GM19043 (cell line): ENCODE results near the gene HCLS1.
"Not testable (repeated sequence)": the region's sequence is repeated elsewhere in the genome, so short reads cannot be mapped to it uniquely, and the experiment has no call there.

Source experiments
- ATAC-seq: cut with Tn5 transposase; IDR thresholded peaks from one replicate; pipeline ENCODE4 v1.9.1; 2021; ENCODE audit warnings: low read depth; ENCODE audit not compliant: unreplicated experiment

The HCLS1 gene, protein sequence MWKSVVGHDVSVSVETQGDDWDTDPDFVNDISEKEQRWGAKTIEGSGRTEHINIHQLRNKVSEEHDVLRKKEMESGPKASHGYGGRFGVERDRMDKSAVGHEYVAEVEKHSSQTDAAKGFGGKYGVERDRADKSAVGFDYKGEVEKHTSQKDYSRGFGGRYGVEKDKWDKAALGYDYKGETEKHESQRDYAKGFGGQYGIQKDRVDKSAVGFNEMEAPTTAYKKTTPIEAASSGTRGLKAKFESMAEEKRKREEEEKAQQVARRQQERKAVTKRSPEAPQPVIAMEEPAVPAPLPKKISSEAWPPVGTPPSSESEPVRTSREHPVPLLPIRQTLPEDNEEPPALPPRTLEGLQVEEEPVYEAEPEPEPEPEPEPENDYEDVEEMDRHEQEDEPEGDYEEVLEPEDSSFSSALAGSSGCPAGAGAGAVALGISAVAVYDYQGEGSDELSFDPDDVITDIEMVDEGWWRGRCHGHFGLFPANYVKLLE

GRCh38 chr3:121660356-121661171, at the start of gene HCLS1:
Gene HCLS1, minus strand, starts transcription at chr3:121660903. Its CDS starts 2,556 bp downstream, at chr3:121658347.
- peak; percentile 78 for ATAC-seq

- ATAC-seq = no peak
Observed at GRCh38 chr3:121710347-121710746, 49.6 kb upstream of the HCLS1 start.

GRCh38 chr3:121707531-121708273, 47.0 kb upstream of the HCLS1 start:
- no peak for ATAC-seq

DNA sequence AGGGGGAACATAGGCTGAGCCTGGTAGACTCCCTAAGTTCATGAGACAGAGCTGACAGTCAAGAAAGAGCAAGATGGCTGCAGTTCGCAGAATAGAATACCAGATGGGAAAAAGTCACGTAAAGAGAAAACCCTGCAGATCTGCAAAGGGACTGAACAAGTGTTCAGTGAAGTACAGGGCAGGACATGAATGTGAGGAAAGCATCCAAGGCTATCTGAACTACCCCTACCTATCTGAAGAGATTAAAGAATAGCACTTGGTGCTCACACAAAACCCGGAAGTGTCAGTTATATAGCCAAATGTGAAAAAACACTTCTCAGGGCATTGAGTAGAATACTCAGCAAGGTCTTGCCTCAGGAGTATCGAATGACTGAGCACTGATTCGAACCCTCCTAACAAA, 44.8 kb upstream of the HCLS1 start:
- ATAC-seq = no peak

- no peak for ATAC-seq
Observed at GRCh38 chr3:121703973-121704372, 43.3 kb upstream of the HCLS1 start.

GRCh38 chr3:121698901-121699300, 38.2 kb upstream of the HCLS1 start:
- no peak for ATAC-seq

DNA sequence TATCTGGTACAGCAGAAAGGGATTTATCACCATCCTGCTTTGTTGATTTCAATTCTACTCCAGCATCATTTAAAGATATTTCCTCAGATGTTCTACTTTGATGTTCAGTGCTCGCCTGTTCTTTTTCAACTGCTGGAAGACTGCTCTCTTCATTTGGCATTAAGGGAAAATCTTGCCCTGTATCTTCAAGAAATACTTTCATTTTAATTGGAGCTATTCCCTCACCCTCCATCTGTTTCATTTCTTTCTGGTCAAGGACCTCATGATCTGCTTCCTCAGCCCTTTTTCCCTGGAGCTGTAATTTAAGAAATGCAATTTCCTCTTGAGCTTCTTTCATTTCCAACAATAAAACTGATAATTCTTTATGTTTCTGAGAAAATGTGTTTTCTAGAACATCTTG, 37.8 kb upstream of the HCLS1 start:
- ATAC-seq = no peak

GRCh38 chr3:121696186-121696585, 35.5 kb upstream of the HCLS1 start:
- ATAC-seq = no peak

- ATAC-seq = no peak
Observed at GRCh38 chr3:121692010-121692699, 31.5 kb upstream of the HCLS1 start.

- peak; percentile 66 for ATAC-seq
Observed at GRCh38 chr3:121690777-121691405, 30.2 kb upstream of the HCLS1 start.

DNA sequence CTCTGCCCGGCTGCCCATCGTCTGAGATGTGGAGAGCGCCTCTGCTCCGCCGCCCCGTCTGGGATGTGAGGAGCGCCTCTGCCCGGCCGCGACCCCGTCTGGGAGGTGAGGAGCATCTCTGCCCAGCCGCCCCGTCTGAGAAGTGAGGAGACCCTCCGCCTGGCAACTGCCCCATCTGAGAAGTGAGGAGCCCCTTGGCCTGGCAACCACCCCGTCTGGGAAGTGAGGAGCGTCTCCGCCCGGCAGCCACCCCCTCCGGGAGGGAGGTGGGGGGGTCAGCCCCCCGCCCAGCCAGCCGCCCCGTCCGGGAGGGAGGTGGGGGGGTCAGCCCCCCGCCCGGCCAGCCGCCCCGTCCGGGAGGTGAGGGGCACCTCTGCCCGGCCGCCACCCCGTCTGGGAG, 28.0 kb upstream of the HCLS1 start:
- not testable (repeated sequence) for ATAC-seq

DNA sequence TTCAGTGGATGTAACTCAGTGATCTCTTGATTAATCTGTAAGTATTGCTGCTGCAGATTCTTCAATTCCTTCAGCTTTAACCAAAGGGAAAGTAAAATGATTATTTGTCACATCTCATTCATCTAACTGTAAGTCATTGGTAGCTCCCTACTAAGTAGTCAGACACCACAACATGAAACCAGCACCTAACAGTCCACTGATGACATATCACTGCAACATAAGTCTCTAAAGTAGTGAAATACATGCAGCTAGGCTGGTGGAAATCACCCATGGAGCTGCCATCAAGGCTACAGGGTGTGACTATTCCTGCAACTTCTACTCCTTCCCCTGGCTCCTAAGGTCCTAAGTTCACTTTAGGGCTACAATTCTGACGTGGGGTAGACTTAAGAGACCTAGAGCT, 21.1 kb upstream of the HCLS1 start:
- ATAC-seq = no peak

- ATAC-seq = no peak
Observed at GRCh38 chr3:121677141-121677540, 16.4 kb upstream of the HCLS1 start.

GRCh38 chr3:121670676-121671075, 10.0 kb upstream of the HCLS1 start:
- ATAC-seq = no peak

DNA sequence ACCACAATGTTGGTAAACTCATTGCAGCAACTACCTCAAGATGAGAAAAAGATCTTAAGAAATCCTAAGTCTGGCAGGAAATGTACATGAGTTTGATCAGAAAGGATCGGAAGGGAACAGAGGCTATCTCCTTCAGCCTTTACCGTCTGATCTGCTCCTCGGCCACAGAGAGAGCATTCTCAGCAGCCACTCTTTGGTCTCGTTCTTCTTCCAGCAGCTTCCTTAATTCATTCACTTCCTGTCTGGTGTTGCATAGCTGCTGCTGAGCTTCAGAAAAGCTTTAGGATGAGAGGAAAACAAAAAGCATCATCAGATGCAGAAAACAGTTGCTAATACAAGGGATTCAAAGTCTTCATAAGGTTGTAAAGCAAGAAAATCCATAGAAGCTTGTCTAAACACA, 6.6 kb upstream of the HCLS1 start:
- no peak for ATAC-seq

- no peak for ATAC-seq
Observed at GRCh38 chr3:121665488-121665887, 4.8 kb upstream of the HCLS1 start.

DNA sequence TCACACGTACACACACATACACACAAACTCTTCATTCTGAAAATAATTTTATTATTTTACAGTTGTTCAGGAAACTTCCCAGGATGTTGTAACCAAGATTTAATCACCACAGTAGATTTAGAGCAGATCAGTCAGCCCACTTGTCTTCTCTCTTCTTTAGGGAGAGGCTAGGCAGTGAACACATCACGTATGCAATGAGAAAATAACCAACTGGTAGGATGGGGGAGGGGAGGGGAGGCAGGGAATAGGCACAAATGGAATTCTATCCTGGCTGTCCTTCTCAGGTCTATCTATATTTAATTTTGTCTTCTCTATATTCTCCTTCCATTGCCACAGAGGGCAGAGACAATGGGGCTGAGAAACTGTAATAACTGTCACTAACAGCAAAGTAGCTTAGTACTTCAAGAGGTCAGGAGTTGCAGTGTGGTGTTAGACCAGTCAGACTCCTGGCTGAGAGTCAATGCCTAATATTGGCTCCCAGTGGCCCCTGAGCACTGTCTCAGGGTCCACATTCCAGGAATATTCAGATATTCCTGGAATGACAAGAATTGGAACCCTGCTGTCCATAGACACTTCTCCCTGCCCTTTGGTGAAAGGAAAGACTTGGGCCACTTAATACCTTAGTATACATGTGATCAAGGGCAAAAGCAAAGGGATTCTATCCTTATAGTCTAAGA, 2.6 kb upstream of the HCLS1 start:
- no peak for ATAC-seq

GRCh38 chr3:121662742-121663141, 2.0 kb upstream of the HCLS1 start:
- no peak for ATAC-seq

GRCh38 chr3:121661376-121661775, 673 bp upstream of the HCLS1 start:
- ATAC-seq = no peak
